ENCODE results near the gene CEP78. TPM values are rescaled to one million over a fixed set of nuclear protein-coding genes. Genes with fewer than 3 reads are reported as not detected.
A peak's percentile ranks its signal among the peaks of the same experiment; 100 is the strongest.

CEP78 gene
- total and polyA plus RNA-seq, 7 donors = 1.8 to 4.3 (median 3.0) TPM

- intact Hi-C loops (cut with DNase I) = loop anchor here in 1 of 2 donors (10.0 kb wide), 1 partner anchor 60 kb away; the partner anchor contains the start of gene CEP78
- H3K27ac ChIP-seq = no peak overlapping the region
- H3K4me3 ChIP-seq = no peak overlapping the region
- no peaks in the 10 kb centered on the region for H3K9me3 ChIP-seq
- 56 to 71% (median 61%) methylated on average over 5 of the region's 5 CpGs for WGBS, 3 donors
- peaks cover 0 to 38% (median 7%) of the 10 kb centered on the region in 3 donors for H3K27me3 ChIP-seq (ENCODE audit: insufficient read depth in 3 of 3, low read length in 2 of 3)
- ATAC-seq (no peak), DNase-seq (no peak)
- peaks cover 19% of the 10 kb centered on the region for H3K4me1 ChIP-seq
- no peak for TF ChIP-seq CTCF (IDR thresholded peaks at IDR 0.05)
- H3K36me3 ChIP-seq (ENCODE audit: insufficient read depth in 1 of 2, low read depth in 1 of 2) = no peaks in the 10 kb centered on the region
These were observed 58.7 kb downstream of the CEP78 start for GRCh38 chr9:78294290-78295176.

- H3K27ac ChIP-seq = no peak overlapping the region
- peaks cover 19% of the 10 kb centered on the region for H3K4me1 ChIP-seq
- no peaks in the 10 kb centered on the region for H3K36me3 ChIP-seq (ENCODE audit: insufficient read depth in 1 of 2, low read depth in 1 of 2)
- H3K9me3 ChIP-seq = no peaks in the 10 kb centered on the region
- DNase-seq = no peak
- no peak overlapping the region for H3K4me3 ChIP-seq
- peaks cover 0 to 45% (median 7%) of the 10 kb centered on the region in 3 donors for H3K27me3 ChIP-seq (ENCODE audit: insufficient read depth in 3 of 3, low read length in 2 of 3)
- intact Hi-C loops (cut with DNase I) = loop anchor here in 1 of 2 donors (10.0 kb wide), 1 partner anchor 60 kb away; the partner anchor contains the start of gene CEP78
- no peak for ATAC-seq
- TF ChIP-seq CTCF (IDR thresholded peaks at IDR 0.05) = no peak
- 80 to 90% (median 87%) methylated on average over 3 of the region's 3 CpGs for WGBS, 3 donors
These were observed 59.3 kb downstream of the CEP78 start for GRCh38 chr9:78295177-78295575.

GRCh38 chr9:78295731-78296130 lies 59.9 kb downstream of the CEP78 start:
- H3K27me3 ChIP-seq (ENCODE audit: insufficient read depth in 3 of 3, low read length in 2 of 3) = peaks cover 0 to 50% (median 5%) of the 10 kb centered on the region in 3 donors
- no peaks in the 10 kb centered on the region for H3K36me3 ChIP-seq (ENCODE audit: insufficient read depth in 1 of 2, low read depth in 1 of 2)
- no peaks in the 10 kb centered on the region for H3K9me3 ChIP-seq
- H3K4me3 ChIP-seq = no peak overlapping the region
- no peak overlapping the region for H3K27ac ChIP-seq
- DNase-seq (no peak), ATAC-seq (no peak)
- WGBS, 3 donors = 57 to 64% (median 61%) methylated on average over 6 of the region's 6 CpGs
- H3K4me1 ChIP-seq = peaks cover 19% of the 10 kb centered on the region
- intact Hi-C loops (cut with DNase I) = loop anchor here in 1 of 2 donors (10.0 kb wide), 1 partner anchor 61 kb away; the partner anchor contains the start of gene CEP78
- no peak for TF ChIP-seq CTCF (IDR thresholded peaks at IDR 0.05)

- Histone ChIP-seq H3K9me3 (no peaks in the 10 kb centered on the region), H3K4me3 (peak overlapping the region; percentile 68), H3K27me3 (ENCODE audit: insufficient read depth in 3 of 3, low read length in 2 of 3) (peaks cover 0 to 56% (median 5%) of the 10 kb centered on the region in 3 donors), H3K27ac (no peak overlapping the region), H3K36me3 (ENCODE audit: insufficient read depth in 1 of 2, low read depth in 1 of 2) (no peaks in the 10 kb centered on the region), H3K4me1 (peaks cover 19% of the 10 kb centered on the region)
- intact Hi-C loops (cut with DNase I) = loop anchor here in 1 of 2 donors (10.0 kb wide), 1 partner anchor 62 kb away; the partner anchor contains the start of gene CEP78
- no peak for TF ChIP-seq CTCF (IDR thresholded peaks at IDR 0.05)
- WGBS, 3 donors = 1 to 5% (median 3%) methylated on average over 28 to 32 of the region's 32 CpGs
- ATAC-seq (peak in 2 of 4 donors; percentile 24 to 28), DNase-seq (peak; percentile 20 to 55)
These were observed 60.5 kb downstream of the CEP78 start for GRCh38 chr9:78296201-78296892.
